Measurements from ENCODE around the gene MAPK8. TPM values are rescaled to one million over a fixed set of nuclear protein-coding genes. Genes with fewer than 3 reads are reported as not detected.
A peak's percentile ranks its signal among the peaks of the same experiment; 100 is the strongest.

The MAPK8 gene
- total and polyA plus RNA-seq, 2 of the 4 experiments (the other 2 are of a cell fraction): 41.5 to 54.7 TPM

DNA sequence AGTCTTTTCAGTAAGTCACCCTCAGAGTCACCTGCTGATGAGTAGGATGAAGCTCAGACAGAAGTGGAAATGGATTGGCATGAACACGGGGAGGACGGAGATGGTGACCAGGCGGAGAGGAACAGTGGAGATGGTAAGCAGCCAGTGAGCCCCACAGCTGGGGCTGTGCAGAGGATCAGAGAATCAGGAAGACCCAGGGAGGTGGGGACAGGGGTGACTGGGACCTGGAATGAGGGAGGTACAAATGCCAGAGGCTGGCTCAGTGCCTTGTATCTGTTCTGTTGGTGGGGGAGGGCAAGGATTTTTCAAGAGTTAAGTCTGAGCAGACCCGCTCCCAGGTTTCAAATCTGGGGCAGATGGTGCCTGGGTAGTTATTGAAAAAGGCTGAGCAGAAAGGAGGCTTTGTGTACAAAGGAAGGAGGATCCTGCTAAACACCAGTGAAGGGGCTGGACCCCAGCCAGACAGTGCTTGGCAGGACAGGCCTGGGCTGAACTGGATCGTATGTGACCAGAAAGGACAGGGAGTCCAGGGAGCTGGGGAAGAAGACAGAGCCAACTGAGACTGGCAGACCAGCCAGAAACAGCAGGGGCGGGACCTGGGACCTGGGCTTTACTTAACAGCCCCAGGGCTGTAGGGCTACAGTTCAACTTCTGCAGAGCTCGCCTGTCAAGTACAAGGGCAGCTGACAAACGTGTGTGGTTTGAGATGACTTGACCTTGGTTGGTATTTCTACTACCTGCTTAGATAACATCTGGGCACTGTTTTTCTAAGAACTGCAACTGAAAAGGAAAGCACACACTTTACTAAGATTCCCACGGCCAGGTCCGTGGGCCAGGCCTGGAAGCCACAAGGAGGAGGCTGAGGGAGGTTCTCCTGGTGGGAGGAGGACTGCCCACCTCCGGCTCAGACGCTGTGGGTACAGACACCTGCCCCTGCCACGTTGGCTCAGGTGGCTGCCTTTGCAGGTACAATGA is 18.8 kb upstream of the MAPK8 start:
- Histone ChIP-seq H2AK5ac (ENCODE audit: low read depth, low read length) (no peak overlapping the region), H3K4me1 (ENCODE audit: control insufficient read depth, insufficient read depth, low read length) (no peaks in the 10 kb centered on the region), H3K9me3 (ENCODE audit: control insufficient read depth, insufficient read depth, low read length) (peaks cover 4% of the 10 kb centered on the region; the same call in 1 of the 2 replicates), H3K14ac (replicated peaks; ENCODE audit: low read depth, low read length) (no peak overlapping the region), H3K4me2 (ENCODE audit: low read depth, low read length) (no peak overlapping the region), H3K4me3 (ENCODE audit: insufficient read depth, low read depth, low read length) (no peak overlapping the region), H3K9me1 (ENCODE audit: insufficient read depth, low read length) (no peaks in the 10 kb centered on the region), H3K18ac (ENCODE audit: low read depth, low read length) (no peak overlapping the region), H2BK20ac (ENCODE audit: low read depth, low read length) (no peak overlapping the region), H2BK120ac (ENCODE audit: low read depth, low read length) (no peak overlapping the region), H3K36me3 (ENCODE audit: control insufficient read depth, insufficient read depth, low read length) (no peaks in the 10 kb centered on the region), H4K91ac (ENCODE audit: insufficient read depth, low read depth, low read length) (no peak overlapping the region), H3K9ac (ENCODE audit: low read depth, low read length) (no peak overlapping the region), H3K79me1 (ENCODE audit: low read depth in 1 of 2, low read length in 2 of 2) (no peaks in the 10 kb centered on the region), H3K4ac (ENCODE audit: low read depth, low read length) (no peak overlapping the region), H4K8ac (ENCODE audit: low read depth in 2 of 2, low read length in 2 of 2) (no peak overlapping the region), H2BK15ac (ENCODE audit: low read depth, low read length) (no peak overlapping the region), H3K23ac (ENCODE audit: low read depth, low read length) (no peak overlapping the region), H3K56ac (ENCODE audit: extremely low read depth, insufficient read depth, low read length) (no peak overlapping the region), H4K20me1 (ENCODE audit: insufficient read depth, low read length) (no peaks in the 10 kb centered on the region), H2BK5ac (ENCODE audit: low read depth, low read length, poor library complexity, severe bottlenecking) (no peak overlapping the region), H2AFZ (replicated peaks; ENCODE audit: low read length, poor library complexity) (no peak overlapping the region), H4K5ac (ENCODE audit: low read depth, low read length) (no peak overlapping the region), H2AK9ac (replicated peaks; ENCODE audit: low read depth, low read length, poor library complexity) (no peak overlapping the region), H3K27me3 (ENCODE audit: control insufficient read depth, insufficient read depth, low read length) (peaks cover 38% of the 10 kb centered on the region), H3K27ac (ENCODE audit: insufficient read depth, low read length) (no peak overlapping the region)
- in situ Hi-C loops (cut with MboI; ENCODE audit: low sequenced_read_pairs): no loop called here
- dilution Hi-C loops (cut with HindIII; ENCODE audit: low sequenced_read_pairs, unreplicated experiment): no loop called here
- ChIA-PET POLR2A (ENCODE audit: unreplicated experiment) (no interaction called here), CTCF (interaction anchor here (0.6 to 0.7 kb wide), 2 partner anchors 307 to 358 kb away, joined by 3 read pairs; no protein-coding TSS in a partner anchor)
- no TSS peak for BruUV-seq (replicated peaks)
- no peak for TF ChIP-seq USF2 (IDR thresholded peaks at IDR 0.05; ENCODE audit: low read depth, low read length)
- no peak for TF ChIP-seq MAZ (IDR thresholded peaks at IDR 0.05; ENCODE audit: borderline replicate concordance, low read depth, low read length)
- TF ChIP-seq POLR2A (IDR thresholded peaks at IDR 0.05; ENCODE audit: low read depth, low read length): no peak
- TF ChIP-seq, protein P1, sequence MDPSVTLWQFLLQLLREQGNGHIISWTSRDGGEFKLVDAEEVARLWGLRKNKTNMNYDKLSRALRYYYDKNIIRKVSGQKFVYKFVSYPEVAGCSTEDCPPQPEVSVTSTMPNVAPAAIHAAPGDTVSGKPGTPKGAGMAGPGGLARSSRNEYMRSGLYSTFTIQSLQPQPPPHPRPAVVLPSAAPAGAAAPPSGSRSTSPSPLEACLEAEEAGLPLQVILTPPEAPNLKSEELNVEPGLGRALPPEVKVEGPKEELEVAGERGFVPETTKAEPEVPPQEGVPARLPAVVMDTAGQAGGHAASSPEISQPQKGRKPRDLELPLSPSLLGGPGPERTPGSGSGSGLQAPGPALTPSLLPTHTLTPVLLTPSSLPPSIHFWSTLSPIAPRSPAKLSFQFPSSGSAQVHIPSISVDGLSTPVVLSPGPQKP (IDR thresholded peaks at IDR 0.05; ENCODE audit: borderline replicate concordance, low read depth, low read length): no peak
- TF ChIP-seq, protein P2, sequence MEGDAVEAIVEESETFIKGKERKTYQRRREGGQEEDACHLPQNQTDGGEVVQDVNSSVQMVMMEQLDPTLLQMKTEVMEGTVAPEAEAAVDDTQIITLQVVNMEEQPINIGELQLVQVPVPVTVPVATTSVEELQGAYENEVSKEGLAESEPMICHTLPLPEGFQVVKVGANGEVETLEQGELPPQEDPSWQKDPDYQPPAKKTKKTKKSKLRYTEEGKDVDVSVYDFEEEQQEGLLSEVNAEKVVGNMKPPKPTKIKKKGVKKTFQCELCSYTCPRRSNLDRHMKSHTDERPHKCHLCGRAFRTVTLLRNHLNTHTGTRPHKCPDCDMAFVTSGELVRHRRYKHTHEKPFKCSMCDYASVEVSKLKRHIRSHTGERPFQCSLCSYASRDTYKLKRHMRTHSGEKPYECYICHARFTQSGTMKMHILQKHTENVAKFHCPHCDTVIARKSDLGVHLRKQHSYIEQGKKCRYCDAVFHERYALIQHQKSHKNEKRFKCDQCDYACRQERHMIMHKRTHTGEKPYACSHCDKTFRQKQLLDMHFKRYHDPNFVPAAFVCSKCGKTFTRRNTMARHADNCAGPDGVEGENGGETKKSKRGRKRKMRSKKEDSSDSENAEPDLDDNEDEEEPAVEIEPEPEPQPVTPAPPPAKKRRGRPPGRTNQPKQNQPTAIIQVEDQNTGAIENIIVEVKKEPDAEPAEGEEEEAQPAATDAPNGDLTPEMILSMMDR (conservative IDR thresholded peaks at IDR 0.05; ENCODE audit: low read depth, low read length): no peak
- no peak for TF ChIP-seq RFX5 (IDR thresholded peaks at IDR 0.05; ENCODE audit: low read depth, low read length)
- no peak for TF ChIP-seq RCOR1 (IDR thresholded peaks at IDR 0.05; ENCODE audit: insufficient replicate concordance, low read length)
- TF ChIP-seq MXI1 (IDR thresholded peaks at IDR 0.05; ENCODE audit: borderline replicate concordance, low read depth, low read length): no peak
- no peak for TF ChIP-seq CEBPB (IDR thresholded peaks at IDR 0.05; ENCODE audit: low read depth, low read length)
- TF ChIP-seq NFE2L2 (IDR thresholded peaks at IDR 0.05; ENCODE audit: low read depth, low read length): no peak
- no peak for TF ChIP-seq CHD1 (IDR thresholded peaks at IDR 0.05; ENCODE audit: low read depth, low read length)
- TF ChIP-seq RAD21 (IDR thresholded peaks at IDR 0.05; ENCODE audit: low read length): no peak
- TF ChIP-seq BHLHE40 (IDR thresholded peaks at IDR 0.05; ENCODE audit: low read depth, low read length): no peak
- TF ChIP-seq SMC3 (IDR thresholded peaks at IDR 0.05; ENCODE audit: low read depth, low read length): no peak
- 70% methylated on average over 6 of the region's 13 CpGs; no CpG with 5 or more reads in 1 of the 2 experiments for WGBS, 2 experiments (ENCODE audit: extremely low coverage in 2 of 2, insufficient read length in 1 of 2)
- intact Hi-C loops (cut with micrococcal nuclease): no loop called here
- DNase-seq: no peak
- ATAC-seq (ENCODE audit: low read depth): peak; percentile 10; the same call in 1 of the 2 replicates

Measured in IMR-90 (cell line).